IgD-negative memory B cell (primary cell): ENCODE measurements around the gene GRIK3. TPM values are rescaled to one million over a fixed set of nuclear protein-coding genes. Genes with fewer than 3 reads are reported as not detected.
"Not testable (repeated sequence)": the region's sequence is repeated elsewhere in the genome, so short reads cannot be mapped to it uniquely, and the experiment has no call there.

ENCODE experiments used
- H3K27ac Mint-ChIP-seq, 3 donors: one replicate each; pipeline ENCODE4 v1.8.0; 2020 to 2022; ENCODE audit warnings: mild to moderate bottlenecking in 3 of 3, mixed read lengths in 3 of 3, moderate library complexity in 1 of 3
- H3K27me3 Mint-ChIP-seq: one replicate; pipeline ENCODE4 v1.8.0; 2021; ENCODE audit warnings: mixed read lengths
- H3K36me3 Mint-ChIP-seq: one replicate; pipeline ENCODE4 v1.8.0; 2020; ENCODE audit warnings: mild to moderate bottlenecking, mixed read lengths
- H3K4me1 Mint-ChIP-seq, 3 donors: one replicate each; pipeline ENCODE4 v1.8.0; 2020 to 2022; ENCODE audit warnings: mixed read lengths in 3 of 3, mild to moderate bottlenecking in 1 of 3
- H3K4me3 Mint-ChIP-seq, 4 donors: one replicate each; pipeline ENCODE4 v1.8.0; 2020 to 2022; ENCODE audit warnings: mild to moderate bottlenecking in 4 of 4, mixed read lengths in 4 of 4, moderate library complexity in 3 of 4
- H3K9me3 Mint-ChIP-seq, 3 donors: one replicate each; pipeline ENCODE4 v1.8.0; 2020 to 2021; ENCODE audit warnings: mixed read lengths in 3 of 3, mild to moderate bottlenecking in 1 of 3
- polyA plus RNA-seq: library from polyadenylated mRNA; unstranded; fragments of 300-500 nt; fragmentation: Illumina TruSeq; gene quantifications from one replicate; pipeline ENCODE4 v1.2.3, GENCODE V29; 2021

The GRIK3 gene
- polyA plus RNA-seq, 1 donor from 2014 or later, result 0.56 TPM

DNA sequence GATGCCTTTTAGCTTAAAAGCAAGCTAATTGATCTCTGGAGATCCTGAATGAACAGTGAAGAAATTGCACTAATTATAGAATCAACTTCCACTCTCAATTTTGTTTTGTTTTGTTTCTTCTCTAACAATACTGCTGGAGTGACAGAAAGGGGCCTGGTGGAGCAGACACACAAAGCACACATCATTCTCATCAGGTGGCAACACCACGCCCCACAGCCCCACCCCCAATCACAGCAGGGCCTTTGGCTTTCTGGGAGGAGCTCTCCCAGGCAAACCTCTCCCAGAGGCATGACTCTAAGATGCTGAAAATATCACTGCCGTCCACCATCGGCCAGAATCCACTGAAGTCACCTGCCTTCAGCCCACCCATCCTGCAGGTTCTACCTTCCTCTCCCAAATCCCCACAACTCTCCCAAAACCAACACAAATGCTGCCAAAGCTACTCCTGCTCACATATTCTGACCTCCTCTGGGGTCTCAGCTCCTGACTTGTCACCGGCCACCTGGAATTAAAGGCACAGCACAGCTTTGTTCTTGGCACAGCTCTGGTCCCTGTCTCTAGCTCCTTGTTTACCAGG lies 120.7 kb downstream of the GRIK3 start:
- no peak overlapping the region for H3K4me3 Mint-ChIP-seq
- H3K9me3 Mint-ChIP-seq, result peaks cover 4 to 10% (median 6%) of the 10 kb centered on the region in 3 donors
- H3K36me3 Mint-ChIP-seq, result peaks cover 2% of the 10 kb centered on the region
- no peak overlapping the region for H3K27ac Mint-ChIP-seq
- H3K4me1 Mint-ChIP-seq, result no peaks in the 10 kb centered on the region
- peaks cover 11% of the 10 kb centered on the region for H3K27me3 Mint-ChIP-seq

DNA sequence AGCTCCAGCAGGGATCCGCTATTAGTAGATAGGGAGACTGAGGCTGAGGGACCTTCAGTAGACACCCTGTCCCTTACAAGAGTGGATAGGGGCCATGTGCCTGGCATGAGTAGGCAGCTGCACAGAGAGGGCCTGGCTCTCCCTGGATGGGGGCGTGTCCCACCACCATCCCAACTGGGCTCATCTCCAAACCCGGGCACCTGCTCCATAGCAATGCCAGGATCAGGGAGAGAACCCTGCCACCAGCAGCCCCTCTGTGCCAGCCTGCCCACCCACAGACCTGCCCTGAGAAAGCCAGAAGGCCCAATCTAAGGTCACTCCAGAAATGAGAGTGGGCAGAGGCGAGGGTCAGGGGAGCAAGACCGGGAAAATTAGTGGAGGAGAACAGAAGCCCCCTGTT lies 121.3 kb downstream of the GRIK3 start:
- Mint-ChIP-seq H3K27ac (no peak overlapping the region), H3K4me3 (no peak overlapping the region), H3K4me1 (no peaks in the 10 kb centered on the region), H3K27me3 (peaks cover 11% of the 10 kb centered on the region), H3K9me3 (peaks cover 4 to 10% (median 6%) of the 10 kb centered on the region in 3 donors), H3K36me3 (peaks cover 2% of the 10 kb centered on the region)

DNA sequence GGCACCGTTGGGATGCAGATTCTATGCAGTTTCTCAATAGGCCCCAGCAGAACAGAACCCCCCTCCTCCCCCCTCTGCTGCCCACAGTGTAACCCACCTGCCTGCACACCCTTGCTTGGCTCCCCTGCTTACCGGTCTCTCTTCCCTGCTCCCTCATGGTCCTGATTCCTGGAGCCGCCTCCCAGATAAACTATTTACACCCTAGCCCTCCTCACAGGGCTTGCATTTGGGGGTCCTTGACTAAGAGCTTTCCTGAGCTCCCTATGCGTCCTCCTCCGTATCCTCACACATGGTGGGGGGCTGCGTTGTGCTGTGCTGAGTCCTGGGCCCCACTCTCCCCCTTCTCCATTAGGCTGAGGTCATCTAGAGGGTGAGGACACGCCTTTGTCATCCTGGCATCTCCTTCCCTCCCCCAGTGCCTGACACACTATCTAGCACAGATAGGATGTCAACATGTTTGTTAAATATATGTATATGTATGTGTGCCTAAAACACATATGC lies 121.9 kb downstream of the GRIK3 start:
- Mint-ChIP-seq H3K27me3 (peaks cover 11% of the 10 kb centered on the region), H3K4me3 (no peak overlapping the region), H3K36me3 (peaks cover 2% of the 10 kb centered on the region), H3K4me1 (no peaks in the 10 kb centered on the region), H3K27ac (no peak overlapping the region), H3K9me3 (peaks cover 4 to 10% (median 6%) of the 10 kb centered on the region in 3 donors)

DNA sequence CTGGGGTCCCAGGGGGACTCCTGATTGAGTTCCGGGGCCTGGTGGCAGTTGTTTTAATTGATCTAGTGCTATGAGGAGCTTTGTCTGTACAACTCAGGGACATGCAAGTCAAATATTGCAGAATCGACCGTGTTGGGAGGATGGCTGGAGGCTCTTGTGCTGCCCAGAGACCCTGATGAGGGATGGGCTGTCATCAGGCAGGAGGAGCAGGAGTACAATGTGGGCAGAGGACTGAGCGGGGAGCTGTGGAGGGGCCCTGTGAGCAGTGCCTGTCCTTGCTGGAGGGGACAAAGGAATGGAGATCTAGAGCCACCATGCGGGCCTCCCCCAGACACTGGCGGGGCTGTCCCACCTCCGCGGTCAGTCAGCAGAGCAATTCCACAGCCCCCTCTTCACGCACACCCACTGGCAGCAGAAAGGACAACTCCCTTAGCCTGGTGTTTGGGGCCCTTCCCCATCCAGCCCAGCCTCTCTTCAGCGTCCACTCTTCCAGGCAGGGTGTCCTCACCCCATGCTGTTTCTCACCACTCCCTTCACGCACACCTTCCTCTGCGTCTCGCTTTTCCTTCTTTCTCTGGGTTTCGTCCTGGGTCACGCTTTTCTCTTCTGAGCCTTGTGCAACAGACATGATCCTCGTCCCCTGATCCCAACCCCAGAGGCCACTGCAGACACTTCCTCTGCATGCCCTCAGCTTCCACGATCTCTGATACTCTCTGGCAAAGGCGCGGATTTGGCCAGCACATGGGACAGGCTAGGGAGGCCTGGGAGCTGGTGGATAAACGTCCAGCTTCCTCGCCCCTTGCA lies 122.6 kb downstream of the GRIK3 start:
- Mint-ChIP-seq H3K36me3 (peaks cover 2% of the 10 kb centered on the region), H3K27ac (peak overlapping the region in 1 of 3 donors; percentile 47), H3K4me1 (no peaks in the 10 kb centered on the region), H3K27me3 (peaks cover 11% of the 10 kb centered on the region), H3K4me3 (no peak overlapping the region), H3K9me3 (peaks cover 4 to 6% (median 6%) of the 10 kb centered on the region in 3 donors)

DNA sequence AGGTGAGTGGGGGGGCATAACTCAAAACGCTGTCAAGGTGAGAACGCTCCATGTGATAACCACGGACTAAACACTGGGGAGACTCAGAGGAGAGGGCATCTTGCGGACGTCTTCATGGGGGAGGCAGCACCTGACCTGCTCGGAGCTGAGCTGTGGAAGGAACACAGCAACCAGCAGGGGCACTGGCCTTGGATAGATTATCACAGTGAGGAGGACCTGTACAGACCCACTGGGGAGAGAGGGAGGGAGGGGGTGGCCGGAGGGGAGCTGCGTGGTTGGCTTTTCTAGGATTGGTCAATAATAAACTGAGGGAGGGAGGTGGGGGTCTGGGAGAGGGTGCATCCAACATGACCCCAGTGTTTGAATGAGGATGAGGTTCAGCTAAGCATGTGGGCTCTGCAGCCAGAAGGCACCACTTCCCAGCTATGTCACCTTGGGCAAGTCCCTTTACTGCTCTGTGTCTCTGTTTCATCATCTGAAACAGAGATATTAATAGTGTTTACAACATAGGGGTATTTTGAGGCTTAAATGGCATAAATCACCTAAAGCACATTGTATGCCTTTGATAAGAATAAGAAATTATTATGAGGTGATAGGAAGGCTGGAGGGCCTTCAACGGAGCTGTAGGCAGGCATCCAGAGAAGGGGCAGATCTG lies 123.3 kb downstream of the GRIK3 start:
- H3K36me3 Mint-ChIP-seq, result peaks cover 2% of the 10 kb centered on the region
- H3K27ac Mint-ChIP-seq, result no peak overlapping the region
- no peak overlapping the region for H3K4me3 Mint-ChIP-seq
- H3K4me1 Mint-ChIP-seq, result no peaks in the 10 kb centered on the region
- peaks cover 11% of the 10 kb centered on the region for H3K27me3 Mint-ChIP-seq
- H3K9me3 Mint-ChIP-seq, result peaks cover 4 to 6% (median 5%) of the 10 kb centered on the region in 3 donors

DNA sequence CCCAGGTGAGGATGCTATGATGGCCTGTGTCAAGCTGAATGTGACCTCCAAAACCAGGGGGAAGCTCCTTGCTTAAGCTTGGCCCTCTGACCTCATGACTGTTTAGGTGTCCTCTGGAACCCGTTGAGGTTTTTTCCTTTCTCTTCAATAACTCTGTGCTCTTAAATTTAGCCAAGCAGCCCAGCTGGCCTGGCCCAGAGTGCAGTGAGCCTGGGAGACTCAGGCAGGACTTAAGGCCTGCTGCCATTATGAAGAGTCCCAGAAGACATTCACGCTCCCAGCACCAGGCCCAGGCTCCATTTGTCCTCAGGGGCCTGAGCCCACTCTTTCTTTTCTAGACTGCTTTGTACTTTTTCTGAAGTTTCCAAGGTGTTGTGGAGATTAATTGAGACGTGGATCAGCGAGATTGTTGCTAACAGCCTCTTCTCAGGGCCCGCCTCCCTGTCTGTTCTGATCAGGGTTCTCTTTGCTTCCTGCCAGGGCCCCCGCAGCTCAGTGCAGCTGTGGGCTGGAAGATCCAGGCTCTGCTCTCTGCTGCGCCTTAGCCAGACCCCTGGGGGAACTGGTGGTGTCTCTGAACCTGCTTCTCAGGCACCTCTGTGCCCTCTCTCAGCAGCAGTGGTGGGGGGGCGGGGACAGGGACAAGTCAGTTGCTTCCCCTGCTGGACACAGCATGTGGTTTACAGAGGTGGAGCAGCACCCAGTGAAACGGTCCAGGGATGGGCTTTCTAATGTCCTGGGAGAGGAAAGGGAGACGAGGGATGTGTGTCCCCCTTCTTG lies 124.2 kb downstream of the GRIK3 start:
- Mint-ChIP-seq H3K4me1 (no peaks in the 10 kb centered on the region), H3K27me3 (peaks cover 11% of the 10 kb centered on the region), H3K4me3 (no peak overlapping the region), H3K9me3 (peaks cover 0 to 4% (median 0%) of the 10 kb centered on the region in 3 donors), H3K27ac (no peak overlapping the region), H3K36me3 (peaks cover 2% of the 10 kb centered on the region)

DNA sequence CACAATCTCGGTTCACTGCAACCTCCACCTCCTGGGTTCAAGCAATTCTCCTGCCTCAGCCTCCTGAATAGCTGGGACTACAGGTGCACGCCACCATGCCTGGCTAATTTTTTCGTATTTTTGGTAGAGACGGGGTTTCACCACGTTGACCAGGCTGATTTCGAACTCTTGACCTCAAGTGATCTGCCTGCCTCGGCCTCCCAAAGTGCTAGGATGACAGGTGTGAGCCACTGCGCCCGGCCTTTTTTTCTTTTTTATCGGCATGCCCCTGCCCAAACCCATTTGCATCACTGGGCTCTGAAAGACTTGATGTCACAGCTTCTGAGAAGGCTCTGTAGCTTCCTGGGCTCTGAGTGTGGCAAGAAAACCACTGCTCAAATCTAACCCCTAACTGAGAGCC lies 125.0 kb downstream of the GRIK3 start:
- H3K4me3 Mint-ChIP-seq, H3K4me1 Mint-ChIP-seq, H3K27ac Mint-ChIP-seq, H3K36me3 Mint-ChIP-seq, H3K9me3 Mint-ChIP-seq: not testable (repeated sequence)
- peaks cover 11% of the 10 kb centered on the region for H3K27me3 Mint-ChIP-seq

DNA sequence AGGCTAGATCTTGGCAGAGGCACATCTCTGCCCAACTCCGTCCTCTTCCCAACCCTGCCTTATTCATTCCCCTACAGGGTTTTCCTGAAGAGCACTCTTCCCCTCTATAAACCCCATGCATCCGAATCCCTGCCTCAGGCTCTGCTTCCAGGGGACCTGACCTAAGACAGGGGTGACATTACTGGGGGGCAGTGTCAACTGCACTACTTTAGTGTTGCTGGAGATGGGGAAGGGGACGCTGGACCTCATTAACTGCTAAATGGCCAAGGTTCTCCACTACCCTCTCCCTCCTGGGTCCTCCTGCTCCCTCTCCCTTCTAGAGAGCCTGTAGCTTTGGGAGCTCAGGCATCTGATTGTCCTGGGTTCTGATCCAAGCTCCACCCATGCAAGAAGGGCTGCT lies 126.2 kb downstream of the GRIK3 start:
- Mint-ChIP-seq H3K36me3 (peaks cover 2% of the 10 kb centered on the region), H3K27me3 (peaks cover 3% of the 10 kb centered on the region), H3K27ac (no peak overlapping the region), H3K4me3 (no peak overlapping the region), H3K4me1 (no peaks in the 10 kb centered on the region), H3K9me3 (no peaks in the 10 kb centered on the region)

DNA sequence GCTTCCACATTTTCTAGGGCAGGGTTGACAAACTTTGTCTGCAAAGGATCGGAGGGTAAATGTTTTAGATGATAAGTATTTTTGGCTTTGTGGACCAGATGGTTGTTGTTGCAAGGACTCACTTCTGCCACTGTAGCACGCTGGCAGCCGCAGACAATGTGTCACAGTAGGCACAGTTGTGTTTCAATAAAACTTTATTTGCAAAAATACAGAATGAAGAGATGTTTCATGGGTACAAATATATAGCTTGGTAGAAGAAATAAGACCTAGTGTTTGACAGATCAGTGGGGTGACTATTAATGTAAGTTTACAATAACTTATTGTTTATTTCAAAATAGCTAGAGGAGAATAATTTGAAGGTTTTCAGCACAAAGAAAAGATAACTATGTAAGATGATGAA lies 127.8 kb downstream of the GRIK3 start:
- Mint-ChIP-seq H3K9me3 (peaks cover 2 to 7% (median 5%) of the 10 kb centered on the region in 3 donors), H3K4me3 (no peak overlapping the region), H3K27ac (no peak overlapping the region), H3K27me3 (peaks cover 9% of the 10 kb centered on the region), H3K4me1 (no peaks in the 10 kb centered on the region), H3K36me3 (peaks cover 2% of the 10 kb centered on the region)

DNA sequence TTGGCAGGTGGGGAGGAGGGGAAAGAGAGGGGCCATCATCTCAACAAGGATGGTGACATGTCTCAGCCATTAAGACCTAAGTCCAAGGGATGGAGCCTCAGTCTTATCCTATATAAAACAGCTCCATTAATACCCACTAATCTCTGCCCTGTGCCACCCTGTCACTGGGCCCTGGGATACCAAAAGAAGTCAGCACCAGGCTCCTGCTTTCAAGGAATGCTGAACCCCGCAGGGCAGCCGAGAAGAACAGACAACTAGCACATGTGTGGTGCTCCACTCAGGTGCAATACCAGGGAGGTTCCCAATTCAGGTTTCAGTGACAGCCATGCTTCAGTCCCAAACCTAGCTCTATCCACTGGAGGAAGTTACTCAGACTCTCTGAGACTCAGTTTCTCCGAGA lies 128.4 kb downstream of the GRIK3 start:
- peaks cover 2% of the 10 kb centered on the region for H3K36me3 Mint-ChIP-seq
- peaks cover 2 to 13% (median 5%) of the 10 kb centered on the region in 3 donors for H3K9me3 Mint-ChIP-seq
- no peak overlapping the region for H3K4me3 Mint-ChIP-seq
- no peak overlapping the region for H3K27ac Mint-ChIP-seq
- H3K27me3 Mint-ChIP-seq, result peaks cover 10% of the 10 kb centered on the region
- no peaks in the 10 kb centered on the region for H3K4me1 Mint-ChIP-seq

DNA sequence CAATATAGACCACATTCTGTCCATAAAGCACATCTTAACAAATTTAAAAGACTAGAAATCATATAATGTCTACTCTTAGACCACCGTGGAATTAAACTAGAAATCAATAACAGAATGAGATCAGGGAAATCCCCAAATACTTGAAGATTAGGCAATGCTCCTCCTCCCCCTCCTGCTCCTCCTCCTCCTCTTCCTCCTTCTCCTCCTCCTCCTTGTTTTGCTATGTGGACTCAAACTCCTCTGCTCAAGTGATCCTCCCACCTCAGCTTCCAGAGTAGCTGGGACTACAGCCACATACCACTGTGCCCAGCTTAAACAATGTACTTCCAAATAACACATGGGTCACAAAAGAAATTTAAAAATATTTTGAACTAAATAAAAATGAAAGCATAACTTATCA lies 134.2 kb downstream of the GRIK3 start:
- Mint-ChIP-seq H3K4me1 (no peaks in the 10 kb centered on the region), H3K27ac (no peak overlapping the region), H3K4me3 (no peak overlapping the region), H3K27me3 (peaks cover 10% of the 10 kb centered on the region), H3K36me3 (no peaks in the 10 kb centered on the region), H3K9me3 (peaks cover 5 to 13% (median 8%) of the 10 kb centered on the region in 3 donors)

DNA sequence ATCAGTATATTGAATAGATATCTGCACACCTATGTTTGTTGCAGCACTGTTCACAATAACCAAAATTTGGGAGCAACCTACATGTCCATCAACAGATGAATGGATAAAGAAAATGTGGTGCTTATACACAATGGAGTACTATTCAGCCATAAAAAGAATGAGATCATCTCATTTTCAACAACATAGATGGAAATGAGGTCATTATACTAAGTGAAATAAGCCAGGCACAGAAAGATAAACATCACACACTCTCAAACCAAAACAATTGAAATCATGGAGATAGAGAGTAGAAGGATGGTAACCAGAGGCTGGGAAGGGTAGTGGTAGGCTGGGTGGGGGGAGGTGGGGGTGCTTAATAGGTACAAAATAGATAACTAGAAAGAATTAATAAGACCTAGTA lies 136.5 kb downstream of the GRIK3 start:
- not testable (repeated sequence) for H3K36me3 Mint-ChIP-seq, H3K27ac Mint-ChIP-seq, H3K4me3 Mint-ChIP-seq, H3K27me3 Mint-ChIP-seq, H3K4me1 Mint-ChIP-seq
- H3K9me3 Mint-ChIP-seq, result peaks cover 5 to 13% (median 8%) of the 10 kb centered on the region in 3 donors

DNA sequence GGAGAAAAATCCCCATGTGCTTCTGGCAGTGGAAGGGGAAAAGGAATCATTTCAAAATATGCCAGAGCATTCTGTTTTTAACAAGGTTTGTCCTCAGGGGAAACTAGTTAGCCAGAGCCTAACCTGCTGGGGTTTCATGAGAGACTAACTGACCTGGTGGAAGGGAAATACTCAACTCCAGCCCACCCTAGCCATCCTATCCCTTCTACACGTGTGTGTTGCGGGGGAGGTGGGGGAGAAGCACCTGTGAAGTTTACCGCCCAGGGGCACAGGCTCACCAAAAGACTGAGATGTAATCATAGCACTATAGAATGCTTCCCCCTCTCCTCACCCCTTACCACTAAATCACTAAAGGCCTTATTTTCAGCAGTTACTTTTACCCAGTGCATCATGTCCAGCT lies 139.5 kb downstream of the GRIK3 start:
- H3K4me3 Mint-ChIP-seq, result no peak overlapping the region

DNA sequence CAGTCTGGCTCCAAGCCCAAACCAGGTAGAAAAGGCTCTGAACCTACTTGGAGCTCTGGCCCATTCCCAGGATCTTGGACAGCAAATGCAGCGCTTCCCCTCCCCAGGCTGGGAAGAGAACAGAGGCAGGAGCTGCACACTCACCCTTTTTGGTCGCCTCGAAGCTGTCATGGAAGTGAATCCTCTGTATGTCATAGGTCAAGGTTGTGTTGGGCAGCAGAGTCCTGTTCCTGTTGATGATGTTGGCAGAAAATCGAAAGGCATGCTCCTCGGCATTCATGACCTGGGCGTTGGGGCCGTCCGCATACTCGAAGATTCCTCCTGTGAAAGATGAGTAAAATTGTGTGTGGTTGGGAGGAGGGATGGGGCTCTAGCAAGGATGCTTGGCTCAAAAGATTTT lies 143.5 kb downstream of the GRIK3 start:
- no peak overlapping the region for H3K27ac Mint-ChIP-seq
- no peaks in the 10 kb centered on the region for H3K9me3 Mint-ChIP-seq
- peaks cover 9% of the 10 kb centered on the region for H3K27me3 Mint-ChIP-seq
- H3K4me3 Mint-ChIP-seq, result no peak overlapping the region
- peaks cover 0 to 3% (median 0%) of the 10 kb centered on the region in 3 donors for H3K4me1 Mint-ChIP-seq
- no peaks in the 10 kb centered on the region for H3K36me3 Mint-ChIP-seq

More for the DNA sequence above, 139.5 kb downstream of the GRIK3 start:
- H3K36me3 Mint-ChIP-seq, result no peaks in the 10 kb centered on the region
- no peak overlapping the region for H3K27ac Mint-ChIP-seq
- H3K27me3 Mint-ChIP-seq, result peaks cover 4% of the 10 kb centered on the region
- peaks cover 0 to 5% (median 0%) of the 10 kb centered on the region in 3 donors for H3K9me3 Mint-ChIP-seq
- H3K4me1 Mint-ChIP-seq, result no peaks in the 10 kb centered on the region
